GM12878 (cell line): Measurements from ENCODE around the gene TRIM42. TPM values are rescaled to one million over a fixed set of nuclear protein-coding genes. Genes with fewer than 3 reads are reported as not detected.

ENCODE experiments used
- ATAC-seq: fragments of 200-7000 bp; cut with Tn5 transposase; 3 replicates; pipeline ENCODE4 v1.9.1; 2020; ENCODE audit warnings: mild to moderate bottlenecking, moderate library complexity
- BruUV-seq: library from RNA; stranded (reverse); fragments of 400-500 nt; replicated peaks from 2 replicates; lab custom pipeline; 2021; lab: Mats Ljungman, UMichigan
- CTCF ChIA-PET: fragments of 300-600 bp; sonication (Branson Sonifier 250); formaldehyde crosslinking; extraction: SDS; loops from one replicate; lab custom pipeline; 2021; ENCODE audit warnings: inconsistent platforms; lab: Yijun Ruan, JAX
- POLR2A ChIA-PET: fragments of 350-600 bp; formaldehyde crosslinking; extraction: SDS; loops from one replicate; lab custom pipeline; 2021; ENCODE audit warnings: inconsistent platforms; lab: Charles Lee
- RAD21 ChIA-PET: fragments of 300-600 bp; sonication (Branson Sonifier 250); formaldehyde crosslinking; loops from one replicate; lab custom pipeline; 2023; ENCODE audit warnings: antibody characterized with exemption; ENCODE audit not compliant: unreplicated experiment; lab: Charles Lee
- SMC1A ChIA-PET: fragments of 300-600 bp; sonication (Branson Sonifier 250); formaldehyde crosslinking; loops from one replicate; lab custom pipeline; 2023; ENCODE audit not compliant: unreplicated experiment, uncharacterized antibody; lab: Charles Lee
- DNase-seq: peaks from one replicate; pipeline ENCODE4 v3.0.0-alpha.2; 2011; ENCODE audit warnings: low read depth, low spot score
- FAIRE-seq: peaks from 3 replicates; lab custom pipeline; 2011; peaks lifted over from hg19 to GRCh38; lab: Jason Lieb, UNC
- H2AFZ ChIP-seq: 2 replicates; pipeline ENCODE4 v1.6.0; 2011; ENCODE audit warnings: low read depth, low read length, control low read depth; ENCODE audit not compliant: control insufficient read depth
- H3K27ac ChIP-seq: 2 replicates; pipeline ENCODE4 v1.5.1; 2011; ENCODE audit warnings: control low read depth; ENCODE audit not compliant: control insufficient read depth, insufficient read depth
- H3K27me3 ChIP-seq, 2 experiments: replicated peaks in 1 of 2; 2 replicates each; pipeline versions ENCODE4 v1.6.0 to v1.6.1; 2011; ENCODE audit warnings: low read length in 1 of 2; ENCODE audit not compliant: control insufficient read depth in 2 of 2, insufficient read depth in 2 of 2
- H3K36me3 ChIP-seq, 2 experiments: 2 replicates each; pipeline ENCODE4 v1.5.1; 2011; ENCODE audit warnings: low read length in 1 of 2; ENCODE audit not compliant: control insufficient read depth in 2 of 2, insufficient read depth in 2 of 2
- H3K4me1 ChIP-seq: 2 replicates; pipeline ENCODE4 v1.6.1; 2011; ENCODE audit warnings: mild to moderate bottlenecking, low read length, moderate library complexity, mixed read lengths; ENCODE audit not compliant: control insufficient read depth, insufficient read depth
- H3K4me2 ChIP-seq: 2 replicates; pipeline ENCODE4 v1.6.0; 2011; ENCODE audit warnings: control low read depth; ENCODE audit not compliant: control insufficient read depth, insufficient read depth
- H3K4me3 ChIP-seq: fragments of 200-600 bp; sonication (generic); 2 replicates; pipeline ENCODE4 v1.5.1; 2016
- H3K79me2 ChIP-seq: 2 replicates; pipeline ENCODE4 v1.6.0; 2011; ENCODE audit warnings: low read length; ENCODE audit not compliant: control insufficient read depth, insufficient read depth
- H3K9ac ChIP-seq: 2 replicates; pipeline ENCODE4 v1.8.0; 2011; ENCODE audit warnings: low read length, control low read depth, mixed read lengths; ENCODE audit not compliant: control insufficient read depth, insufficient read depth
- H3K9me3 ChIP-seq: replicated peaks from 3 replicates; pipeline ENCODE4 v1.5.1; 2011; ENCODE audit warnings: mild to moderate bottlenecking, low read length; ENCODE audit not compliant: control insufficient read depth, insufficient read depth
- H4K20me1 ChIP-seq: 2 replicates; pipeline ENCODE4 v1.6.0; 2011; ENCODE audit not compliant: control insufficient read depth, insufficient read depth
- ASH2L ChIP-seq: fragments of 300-600, 200-600 bp; sonication (generic); IDR thresholded peaks from 2 replicates; pipeline ENCODE4 v1.6.1; 2017; ENCODE audit warnings: low read depth, mild to moderate bottlenecking, borderline replicate concordance
- BHLHE40 ChIP-seq, 2 experiments: fragments of 450-650 bp in 1 of 2; IDR thresholded peaks; 2 replicates each; pipeline ENCODE4 v1.6.1; 2011 to 2017; ENCODE audit warnings: low read depth in 2 of 2, borderline replicate concordance in 1 of 2, improper control_type of control experiment in 1 of 2, low read length in 1 of 2, mild to moderate bottlenecking in 1 of 2
- CBX5 ChIP-seq: sonication (generic); IDR thresholded peaks from 2 replicates; pipeline ENCODE4 v1.6.1; 2016; ENCODE audit warnings: low read depth, moderate library complexity, mild to moderate bottlenecking, inconsistent platforms
- E2F8 ChIP-seq: fragments of 450-650 bp; IDR thresholded peaks from 2 replicates; pipeline ENCODE4 v1.6.1; 2018; ENCODE audit warnings: mild to moderate bottlenecking, low read depth, moderate library complexity; ENCODE audit not compliant: partially characterized antibody
- IRF3 ChIP-seq: fragments of 450-650 bp; IDR thresholded peaks from 2 replicates; pipeline ENCODE4 v1.6.1; 2014; ENCODE audit warnings: mild to moderate bottlenecking
- MTA3 ChIP-seq: IDR thresholded peaks from 2 replicates; pipeline ENCODE4 v1.6.1; 2012; ENCODE audit warnings: low read length, inconsistent platforms, borderline replicate concordance
- NFYA ChIP-seq: IDR thresholded peaks from 2 replicates; pipeline ENCODE4 v1.6.1; 2011; ENCODE audit warnings: low read depth, mild to moderate bottlenecking, low read length, improper control_type of control experiment, borderline replicate concordance
- PBX3 ChIP-seq: IDR thresholded peaks from 2 replicates; pipeline ENCODE4 v1.6.1; 2011; ENCODE audit warnings: mild to moderate bottlenecking, low read depth, low read length, moderate library complexity; ENCODE audit not compliant: insufficient replicate concordance
- RBBP5 ChIP-seq: fragments of 200-600 bp; sonication (generic); conservative IDR thresholded peaks from 2 replicates; pipeline ENCODE4 v1.6.1; 2016
- SPI1 ChIP-seq: IDR thresholded peaks from 2 replicates; pipeline ENCODE4 v1.6.1; 2011; ENCODE audit warnings: low read depth, mild to moderate bottlenecking, low read length, moderate library complexity, borderline replicate concordance; ENCODE audit not compliant: insufficient read depth
- TARDBP ChIP-seq: IDR thresholded peaks from 2 replicates; pipeline ENCODE4 v1.6.1; 2016; ENCODE audit warnings: borderline replicate concordance
- YBX1 ChIP-seq: fragments of 450-650 bp; IDR thresholded peaks from 2 replicates; pipeline ENCODE4 v1.6.1; 2016; ENCODE audit warnings: antibody characterized with exemption
- ZZZ3 ChIP-seq: IDR thresholded peaks from 2 replicates; pipeline ENCODE4 v1.6.1; 2011; ENCODE audit warnings: low read depth; ENCODE audit not compliant: control insufficient read depth, insufficient read length
- WGBS: methylation state at CpG from one replicate; pipeline ENCODE4 v1.1.6; 2016; ENCODE audit warnings: low lambda C conversion rate; ENCODE audit not compliant: insufficient replicate concordance, insufficient coverage; ENCODE audit errors: missing lambda C conversion rate; 5-methylcytosine and 5-hydroxymethylcytosine counted together
- in situ Hi-C: fragments of 300-500 bp; cut with MboI; formaldehyde crosslinking; loops from 9 replicates; pipeline ENCODE4 v1.14.3; 2018; ENCODE audit warnings: mixed read lengths
- intact Hi-C: fragments of 100-400 bp; cut with micrococcal nuclease; formaldehyde crosslinking; loops from one replicate; pipeline ENCODE4 v1.14.2; 2022; ENCODE audit not compliant: unreplicated experiment
- polyA plus RNA-seq, 11 experiments: library from polyadenylated mRNA; depleted of rRNA in 4 of 11; unstranded in 6 of 11; stranded (reverse) in 5 of 11; fragments of >200 nt; fragmentation: Nextera tagmentation in 4 of 11; fragmentation: Illumina TruSeq in 1 of 11; extraction: Ambion mirVana in 4 of 11; extraction: Trizol in 1 of 11; gene quantifications; 1 replicate in 1 of 11; 2 replicates in 10 of 11; pipeline versions ENCODE4 v1.2.1 to v1.2.3, GENCODE V29; 2011 to 2016; ENCODE audit warnings: inconsistent platforms in 2 of 11, missing spikeins in 2 of 11, low read depth in 1 of 11
- total RNA-seq, 4 experiments: library from RNA; depleted of rRNA in 3 of 4; stranded (reverse); fragments of >200 nt in 3 of 4; fragmentation: Illumina TruSeq in 1 of 4; extraction: Trizol in 1 of 4; gene quantifications; 2 replicates each; pipeline versions ENCODE4 v1.2.1 to v1.2.3, GENCODE V29; 2013 to 2021

TRIM42 gene
- total and polyA plus RNA-seq, 10 of the 15 experiments (the other 5 are each of a cell fraction or from before 2014, with no cell fraction given) = 0.03 TPM; not detected in 9

DNA sequence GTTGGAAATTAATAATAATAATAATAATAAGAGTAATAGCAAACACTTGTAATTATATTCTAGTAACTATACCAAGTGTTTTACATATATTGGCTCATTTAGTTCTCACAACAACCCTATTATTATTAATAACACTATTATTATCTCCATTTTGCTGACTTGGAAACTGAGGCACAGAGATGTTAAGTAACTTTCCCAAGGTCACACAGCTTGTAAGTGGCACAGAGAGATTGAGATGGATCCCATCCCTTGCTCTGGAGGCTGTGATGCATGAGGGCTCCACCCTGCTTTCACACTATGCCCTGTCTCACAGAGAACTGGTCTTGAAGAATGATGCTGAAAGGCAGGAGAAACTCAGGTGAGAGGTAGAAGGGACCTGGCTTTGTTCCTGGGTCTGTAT is 31.9 kb downstream of the TRIM42 start (continued):
- TF ChIP-seq E2F8 (no peak), ASH2L (no peak), PBX3 (no peak), TARDBP (no peak), YBX1 (no peak), MTA3 (no peak), RBBP5 (no peak), SPI1 (no peak)

DNA sequence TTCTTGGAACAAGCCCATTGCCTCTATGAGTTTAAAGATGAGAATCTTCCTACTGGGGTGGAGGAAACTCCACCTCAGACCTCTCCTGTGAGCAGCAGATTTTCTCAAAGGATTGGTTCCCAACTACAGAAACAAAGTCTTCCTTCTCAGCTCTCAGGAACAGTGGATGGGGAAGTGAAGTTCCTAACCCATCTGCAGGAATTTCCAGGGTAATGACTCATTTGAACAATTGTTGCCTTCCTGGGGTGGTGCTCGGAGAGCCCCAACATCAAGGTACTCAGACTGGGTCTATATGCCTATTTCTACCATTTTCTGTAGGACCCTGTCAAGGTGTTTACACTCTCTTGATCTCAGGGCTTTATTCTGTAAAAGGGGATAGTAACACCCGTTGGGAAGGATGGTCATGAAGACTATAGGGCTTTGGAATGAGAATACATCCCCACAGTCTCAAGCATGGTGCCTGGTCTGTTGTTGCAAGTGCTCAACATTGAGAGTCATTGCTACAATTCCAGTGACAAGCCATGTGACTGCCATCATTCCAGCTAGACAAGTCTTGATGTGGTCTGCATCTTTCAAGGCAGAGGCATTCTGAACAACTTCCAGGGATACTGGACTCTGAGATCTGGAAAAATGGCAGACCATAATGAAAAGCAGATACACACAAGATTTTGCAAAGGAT is 33.0 kb downstream of the TRIM42 start:
- ATAC-seq (no peak), DNase-seq (no peak)
- Histone ChIP-seq H3K9me3 (no peaks in the 10 kb centered on the region; the same call in 2 of the 3 replicates), H3K36me3 (no peaks in the 10 kb centered on the region)
- in situ Hi-C loops (no loop called here), intact Hi-C loops (no loop called here)
- RAD21 ChIA-PET = no interaction called here
- no TSS peak for BruUV-seq
- TF ChIP-seq ZZZ3 (no peak), NFYA (no peak), IRF3 (no peak), BHLHE40 (IDR thresholded peaks at IDR 0.05; ENCODE audit: borderline replicate concordance in 1 of 2, low read depth in 2 of 2, low read length in 1 of 2) (no peak), SPI1 (no peak), CBX5 (no peak)
- TF ChIP-seq, all 136 proteins: peak for 0
- WGBS = 13% methylated on average over 2 of the region's 2 CpGs
- no peaks in the 10 kb centered on the region for H3K79me2 ChIP-seq
- H3K27ac ChIP-seq = no peak overlapping the region
- H2AFZ ChIP-seq = no peak overlapping the region
- no peak overlapping the region for H3K4me2 ChIP-seq
- H3K27me3 ChIP-seq = no peaks in the 10 kb centered on the region
- FAIRE-seq = no peak
- no peak overlapping the region for H3K4me3 ChIP-seq
- no peaks in the 10 kb centered on the region for H4K20me1 ChIP-seq
- H3K4me1 ChIP-seq = no peaks in the 10 kb centered on the region
- ChIA-PET CTCF (interaction anchor here (0.7 kb wide), 1 partner anchor 17 kb away, joined by 4 read pairs; no protein-coding TSS in a partner anchor), SMC1A (interaction anchor here (1.5 to 2.0 kb wide), 3 partner anchors 17 to 135 kb away, joined by 3 to 4 read pairs (median 4); no protein-coding TSS in a partner anchor), POLR2A (no interaction called here)
- no peak overlapping the region for H3K9ac ChIP-seq
